GM23248 (cell line): ENCODE data around the gene MAGI1.

Experiments
- EZH2 ChIP-seq: fragments of 200-600 bp; sonication (generic); IDR thresholded peaks from 2 replicates; pipeline ENCODE4 v1.6.1; 2018; ENCODE audit warnings: antibody characterized with exemption, mild to moderate bottlenecking; ENCODE audit not compliant: insufficient read depth, poor library complexity, severe bottlenecking
- EZH2phosphoT487 ChIP-seq: fragments of 200-600 bp; sonication (generic); IDR thresholded peaks from 2 replicates; pipeline ENCODE4 v1.6.1; 2018; ENCODE audit warnings: antibody characterized with exemption, moderate library complexity, mild to moderate bottlenecking, low read depth; ENCODE audit not compliant: insufficient read depth

- TF ChIP-seq EZH2phosphoT487 (no peak), EZH2 (no peak)
These were observed 370.8 kb downstream of the MAGI1 start for GRCh38 chr3:65667963-65668362.
